Testis (tissue), 3 donors: ENCODE data around the gene GNG5. TPM values are rescaled to one million over a fixed set of nuclear protein-coding genes. Genes with fewer than 3 reads are reported as not detected.

ENCODE experiments used
- DNase-seq: peaks from one replicate; pipeline ENCODE4 v3.0.0-alpha.2; 2019
- H3K27ac ChIP-seq, 2 donors: fragments of 200-600 bp; sonication (generic); one replicate each; pipeline ENCODE4 v1.5.1; 2019
- H3K27me3 ChIP-seq: fragments of 200-600 bp; sonication (generic); one replicate; pipeline ENCODE4 v1.5.1; 2019
- H3K36me3 ChIP-seq: fragments of 200-600 bp; sonication (generic); one replicate; pipeline ENCODE4 v1.5.1; 2017; ENCODE audit warnings: low read depth; ENCODE audit errors: missing control alignments
- H3K4me1 ChIP-seq: fragments of 200-600 bp; sonication (generic); one replicate; pipeline ENCODE4 v1.5.1; 2019
- H3K4me3 ChIP-seq, 2 donors: fragments of 200-600 bp; sonication (generic); one replicate each; pipeline ENCODE4 v1.5.1; 2017 to 2019
- H3K9me3 ChIP-seq: fragments of 200-600 bp; sonication (generic); one replicate; pipeline ENCODE4 v1.5.1; 2017
- POLR2A ChIP-seq: fragments of 450-650 bp; IDR thresholded peaks from one replicate; pipeline ENCODE4 v1.6.1; 2017; ENCODE audit warnings: antibody characterized with exemption, mild to moderate bottlenecking, moderate library complexity
- WGBS, 2 donors: methylation state at CpG; one replicate each; pipeline ENCODE4 v1.1.5; 2018; 5-methylcytosine and 5-hydroxymethylcytosine counted together
- intact Hi-C: fragments of 100-400 bp; cut with DNase I; formaldehyde crosslinking; loops from one replicate; pipeline ENCODE4 v1.15.1; 2023; ENCODE audit warnings: low total_unique reads
- polyA plus RNA-seq: library from polyadenylated mRNA; stranded (reverse); fragments of 350-450 nt; fragmentation: Illumina TruSeq; extraction: RNeasy Lipid Tissue Mini Kit (QIAGEN cat#74804); gene quantifications from one replicate; pipeline ENCODE4 v1.2.3, GENCODE V29; 2014; ENCODE audit warnings: low read depth, low replicate concordance; ENCODE audit not compliant: insufficient read depth
- total RNA-seq, 2 donors: library from RNA; depleted of rRNA; stranded (reverse); fragments of >200 nt; gene quantifications; one replicate each; pipeline ENCODE4 v1.2.3, GENCODE V29; 2016
- TF ChIP-seq, protein P1 (sequence below), 3 experiments: fragments of 450-650 bp in 2 of 3; fragments of 200-600 bp in 1 of 3; sonication (generic) in 1 of 3; IDR thresholded peaks; one replicate each; pipeline ENCODE4 v1.5.1; 2016 to 2019; ENCODE audit warnings: antibody characterized with exemption in 3 of 3, mild to moderate bottlenecking in 2 of 3, moderate library complexity in 1 of 3

Gene GNG5
- total and polyA plus RNA-seq, 3 donors from 2014 or later: 113 to 193 (median 143) TPM

DNA sequence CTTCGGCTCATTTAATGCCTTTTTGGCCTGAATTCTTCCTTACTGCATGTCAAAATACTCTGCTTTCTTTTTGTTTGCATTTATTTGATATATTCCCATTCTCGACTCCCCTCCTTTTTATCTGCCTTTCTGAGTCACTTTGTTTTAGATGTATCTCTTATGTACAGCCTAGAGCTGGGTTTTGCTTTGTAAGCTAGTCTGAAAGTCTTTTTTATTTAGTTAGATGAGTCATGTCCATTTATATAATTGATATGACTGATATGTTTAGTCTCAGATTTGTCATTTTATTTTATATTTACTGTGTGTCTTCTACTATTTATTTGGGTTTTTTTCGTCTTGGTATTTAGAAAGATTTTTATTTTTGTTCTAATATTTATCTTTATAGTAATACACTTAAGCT is 33.6 kb upstream of the GNG5 start:
- no peak for DNase-seq
- no peaks in the 10 kb centered on the region for H3K9me3 ChIP-seq
- H3K36me3 ChIP-seq: no peaks in the 10 kb centered on the region
- 91 to 93% methylated on average over 3 of the region's 3 CpGs for WGBS, 2 donors
- H3K27ac ChIP-seq: no peak overlapping the region
- no peak for TF ChIP-seq POLR2A
- TF ChIP-seq, protein P1, sequence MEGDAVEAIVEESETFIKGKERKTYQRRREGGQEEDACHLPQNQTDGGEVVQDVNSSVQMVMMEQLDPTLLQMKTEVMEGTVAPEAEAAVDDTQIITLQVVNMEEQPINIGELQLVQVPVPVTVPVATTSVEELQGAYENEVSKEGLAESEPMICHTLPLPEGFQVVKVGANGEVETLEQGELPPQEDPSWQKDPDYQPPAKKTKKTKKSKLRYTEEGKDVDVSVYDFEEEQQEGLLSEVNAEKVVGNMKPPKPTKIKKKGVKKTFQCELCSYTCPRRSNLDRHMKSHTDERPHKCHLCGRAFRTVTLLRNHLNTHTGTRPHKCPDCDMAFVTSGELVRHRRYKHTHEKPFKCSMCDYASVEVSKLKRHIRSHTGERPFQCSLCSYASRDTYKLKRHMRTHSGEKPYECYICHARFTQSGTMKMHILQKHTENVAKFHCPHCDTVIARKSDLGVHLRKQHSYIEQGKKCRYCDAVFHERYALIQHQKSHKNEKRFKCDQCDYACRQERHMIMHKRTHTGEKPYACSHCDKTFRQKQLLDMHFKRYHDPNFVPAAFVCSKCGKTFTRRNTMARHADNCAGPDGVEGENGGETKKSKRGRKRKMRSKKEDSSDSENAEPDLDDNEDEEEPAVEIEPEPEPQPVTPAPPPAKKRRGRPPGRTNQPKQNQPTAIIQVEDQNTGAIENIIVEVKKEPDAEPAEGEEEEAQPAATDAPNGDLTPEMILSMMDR (IDR thresholded peaks at IDR 0.05): no peak
- no peaks in the 10 kb centered on the region for H3K4me1 ChIP-seq
- intact Hi-C loops: no loop called here
- no peak overlapping the region for H3K4me3 ChIP-seq
- no peaks in the 10 kb centered on the region for H3K27me3 ChIP-seq

DNA sequence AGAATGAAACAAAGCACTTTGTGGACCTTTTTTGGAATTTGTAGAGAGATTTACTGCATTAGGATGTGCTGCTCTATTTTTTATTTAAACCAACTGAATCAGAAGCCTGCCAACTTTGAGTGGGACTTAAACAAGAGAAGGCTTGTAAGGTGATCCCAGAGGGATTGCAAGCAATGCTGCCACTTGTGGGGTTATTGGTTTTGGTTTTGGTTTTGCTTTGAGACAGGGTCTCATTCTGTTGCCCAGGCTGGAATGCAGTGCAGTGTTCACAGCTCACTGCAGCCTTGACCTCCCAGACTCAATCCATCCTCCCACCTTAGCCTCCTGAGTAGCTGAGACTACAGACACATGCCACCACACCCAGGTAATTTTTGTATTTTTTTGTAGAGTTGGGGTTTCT is 32.2 kb upstream of the GNG5 start:
- no peak overlapping the region for H3K4me3 ChIP-seq
- H3K4me1 ChIP-seq: no peaks in the 10 kb centered on the region
- H3K27me3 ChIP-seq: no peaks in the 10 kb centered on the region
- intact Hi-C loops: no loop called here
- H3K27ac ChIP-seq: no peak overlapping the region
- H3K36me3 ChIP-seq: no peaks in the 10 kb centered on the region
- no peaks in the 10 kb centered on the region for H3K9me3 ChIP-seq
- no peak for DNase-seq
- TF ChIP-seq, protein P1 (IDR thresholded peaks at IDR 0.05): no peak
- TF ChIP-seq POLR2A: no peak

DNA sequence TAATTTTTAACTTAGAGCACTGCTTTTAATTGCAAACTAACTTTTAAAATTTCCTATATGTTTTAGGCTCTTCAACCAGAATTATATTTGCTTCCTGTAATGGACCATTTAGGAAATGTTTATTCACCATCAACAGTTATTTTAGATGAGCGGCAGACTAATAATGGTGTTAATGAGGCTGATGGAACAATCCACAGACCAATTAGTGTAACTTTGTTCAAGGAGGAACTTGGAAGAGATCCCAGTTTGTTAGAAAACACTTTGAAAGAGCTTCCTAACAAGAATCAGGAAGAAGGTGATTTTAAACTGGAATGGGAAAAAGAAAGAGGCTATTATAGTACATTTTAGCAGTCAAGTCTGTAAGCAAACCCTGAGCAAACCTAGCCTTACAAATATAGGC is 19.4 kb upstream of the GNG5 start:
- no peak for TF ChIP-seq POLR2A
- TF ChIP-seq, protein P1 (IDR thresholded peaks at IDR 0.05): no peak
- H3K27ac ChIP-seq: no peak overlapping the region
- no peaks in the 10 kb centered on the region for H3K27me3 ChIP-seq
- 62 to 85% methylated on average over 1 of the region's 1 CpG for WGBS, 2 donors
- no peaks in the 10 kb centered on the region for H3K9me3 ChIP-seq
- no peaks in the 10 kb centered on the region for H3K36me3 ChIP-seq
- no peak overlapping the region for H3K4me3 ChIP-seq
- no peak for DNase-seq
- no peaks in the 10 kb centered on the region for H3K4me1 ChIP-seq
- intact Hi-C loops: no loop called here

DNA sequence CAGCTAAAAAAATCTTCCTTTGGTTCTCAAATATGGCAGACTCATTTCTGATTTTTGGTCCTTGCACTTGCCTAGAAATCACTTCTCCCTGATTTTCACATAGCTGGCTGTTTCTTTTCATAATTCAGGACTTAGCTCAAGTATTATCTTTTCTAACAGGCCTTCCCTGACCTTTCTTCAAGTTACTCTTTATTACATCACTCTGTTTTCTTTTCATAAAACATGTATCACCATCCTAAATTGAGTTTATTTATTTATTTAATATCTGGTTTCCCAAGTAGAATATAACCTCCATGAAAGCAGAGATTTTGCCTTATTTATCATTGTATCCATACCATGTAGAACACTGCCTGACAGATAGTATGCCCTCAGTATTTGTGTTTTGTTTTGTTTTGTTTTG is 18.2 kb upstream of the GNG5 start:
- intact Hi-C loops: no loop called here
- no peak overlapping the region for H3K27ac ChIP-seq
- DNase-seq: no peak
- no peaks in the 10 kb centered on the region for H3K27me3 ChIP-seq
- no peaks in the 10 kb centered on the region for H3K4me1 ChIP-seq
- TF ChIP-seq POLR2A: no peak
- TF ChIP-seq, protein P1 (IDR thresholded peaks at IDR 0.05): no peak
- no peaks in the 10 kb centered on the region for H3K36me3 ChIP-seq
- no peak overlapping the region for H3K4me3 ChIP-seq
- no peaks in the 10 kb centered on the region for H3K9me3 ChIP-seq

DNA sequence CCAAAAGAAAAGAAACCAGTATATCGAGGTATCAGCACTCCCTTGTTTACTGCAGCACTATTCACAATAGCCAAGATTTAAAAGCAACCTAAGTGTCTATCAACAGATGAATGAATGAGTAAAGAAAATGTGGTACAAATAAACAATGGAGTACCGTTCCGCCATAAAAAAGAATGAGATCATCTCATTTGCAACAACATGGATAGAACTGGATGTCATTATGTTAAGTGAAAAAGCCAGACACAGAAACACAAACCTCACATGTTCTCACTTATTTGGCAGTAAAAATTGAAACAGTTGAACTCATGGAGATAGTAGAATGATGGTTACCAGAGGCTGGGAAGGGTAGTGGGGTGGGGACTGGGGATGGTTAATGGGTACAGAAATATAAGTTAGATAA is 4.3 kb upstream of the GNG5 start:
- intact Hi-C loops: no loop called here

More for the DNA sequence above, 4.3 kb upstream of the GNG5 start:
- no peaks in the 10 kb centered on the region for H3K36me3 ChIP-seq
- 88 to 96% methylated on average over 3 of the region's 3 CpGs for WGBS, 2 donors
- H3K27me3 ChIP-seq: no peaks in the 10 kb centered on the region
- no peaks in the 10 kb centered on the region for H3K9me3 ChIP-seq
- no peak overlapping the region for H3K27ac ChIP-seq
- peaks cover 6% of the 10 kb centered on the region for H3K4me1 ChIP-seq
- DNase-seq: no peak
- H3K4me3 ChIP-seq: no peak overlapping the region
- no peak for TF ChIP-seq POLR2A
- TF ChIP-seq, protein P1 (IDR thresholded peaks at IDR 0.05): no peak
